HepG2 (cell line): ENCODE results near the gene FARSB. TPM values are rescaled to one million over a fixed set of nuclear protein-coding genes. Genes with fewer than 3 reads are reported as not detected.

ENCODE experiments used
- ARID2 ChIP-seq: sonication (generic); formaldehyde crosslinking; IDR thresholded peaks from 2 replicates; pipeline ENCODE4 v1.8.1; 2022; ENCODE audit warnings: mild to moderate bottlenecking, missing genetic modification reagents, borderline replicate concordance
- BHLHE40 ChIP-seq: IDR thresholded peaks from 2 replicates; pipeline ENCODE4 v1.6.1; 2011; ENCODE audit warnings: low read length, improper control_type of control experiment
- HDAC2 ChIP-seq: sonication (generic); formaldehyde crosslinking; IDR thresholded peaks from 2 replicates; pipeline ENCODE4 v1.4.0; 2020; ENCODE audit warnings: missing genetic modification reagents
- HNF4G ChIP-seq, 2 experiments: sonication (generic) in 1 of 2; formaldehyde crosslinking in 1 of 2; IDR thresholded peaks; 2 replicates each; pipeline versions ENCODE4 v1.4.0 to v1.6.1; 2011 to 2020; ENCODE audit warnings: borderline replicate concordance in 2 of 2, low read depth in 2 of 2, mild to moderate bottlenecking in 2 of 2, low read length in 1 of 2, missing genetic modification reagents in 1 of 2, moderate library complexity in 1 of 2
- KLF12 ChIP-seq: sonication (generic); formaldehyde crosslinking; IDR thresholded peaks from 2 replicates; pipeline ENCODE4 v1.4.0; 2020; ENCODE audit warnings: missing genetic modification reagents, borderline replicate concordance
- KLF16 ChIP-seq, 2 experiments: sonication (generic) in 1 of 2; formaldehyde crosslinking in 1 of 2; IDR thresholded peaks; 2 replicates each; pipeline versions ENCODE4 v1.6.1 to v1.8.0; 2016 to 2023; ENCODE audit warnings: missing genetic modification reagents in 2 of 2, missing compliant biosample characterization in 1 of 2
- LBX2 ChIP-seq: sonication (generic); formaldehyde crosslinking; IDR thresholded peaks from 2 replicates; pipeline ENCODE4 v1.5.0; 2020; ENCODE audit warnings: missing genetic modification reagents, mild to moderate bottlenecking, borderline replicate concordance
- LCORL ChIP-seq, 2 experiments: fragments of 450-650 bp in 1 of 2; sonication (generic) in 1 of 2; formaldehyde crosslinking in 1 of 2; IDR thresholded peaks; 2 replicates each; pipeline versions ENCODE4 v1.5.0 to v1.6.1; 2017 to 2020; ENCODE audit warnings: antibody characterized with exemption in 1 of 2, missing genetic modification reagents in 1 of 2
- MXD4 ChIP-seq: IDR thresholded peaks from 2 replicates; pipeline ENCODE4 v1.6.1; 2016; ENCODE audit warnings: mild to moderate bottlenecking, missing biosample characterization, missing genetic modification reagents
- PATZ1 ChIP-seq: sonication (generic); formaldehyde crosslinking; IDR thresholded peaks from 2 replicates; pipeline ENCODE4 v1.4.0; 2020; ENCODE audit warnings: missing genetic modification reagents
- ZFP37 ChIP-seq: sonication (generic); formaldehyde crosslinking; IDR thresholded peaks from 2 replicates; pipeline ENCODE4 v1.4.0; 2020; ENCODE audit warnings: missing genetic modification reagents, borderline replicate concordance
- ZFP91 ChIP-seq: sonication (generic); formaldehyde crosslinking; IDR thresholded peaks from 2 replicates; pipeline ENCODE4 v1.9.0; 2022; ENCODE audit warnings: missing genetic modification reagents, mild to moderate bottlenecking, borderline replicate concordance
- ZFY ChIP-seq: sonication (generic); formaldehyde crosslinking; IDR thresholded peaks from 2 replicates; pipeline ENCODE4 v1.4.0; 2020; ENCODE audit warnings: missing genetic modification reagents
- ZKSCAN5 ChIP-seq: sonication (generic); formaldehyde crosslinking; IDR thresholded peaks from 2 replicates; pipeline ENCODE4 v1.5.1; 2020; ENCODE audit warnings: mild to moderate bottlenecking, missing genetic modification reagents
- ZNF253 ChIP-seq: sonication (generic); formaldehyde crosslinking; IDR thresholded peaks from 2 replicates; pipeline ENCODE4 v1.8.0; 2022; ENCODE audit warnings: mild to moderate bottlenecking, missing genetic modification reagents, borderline replicate concordance
- ZNF687 ChIP-seq: sonication (generic); formaldehyde crosslinking; IDR thresholded peaks from 2 replicates; pipeline ENCODE4 v1.5.1; 2020; ENCODE audit warnings: mild to moderate bottlenecking, missing genetic modification reagents, moderate library complexity
- ZSCAN25 ChIP-seq: sonication (generic); formaldehyde crosslinking; IDR thresholded peaks from 2 replicates; pipeline ENCODE4 v1.8.0; 2022; ENCODE audit warnings: mild to moderate bottlenecking, missing genetic modification reagents
- polyA plus RNA-seq, 8 experiments: library from polyadenylated mRNA; depleted of rRNA in 3 of 8; stranded (reverse) in 7 of 8; unstranded in 1 of 8; fragments of >200 nt; fragmentation: Illumina TruSeq in 4 of 8; extraction: Trizol in 4 of 8; gene quantifications; 2 replicates each; pipeline versions ENCODE4 v1.2.1 to v1.2.3, GENCODE V29; 2011 to 2016; ENCODE audit warnings: low read depth in 4 of 8, missing spikeins in 1 of 8, mixed read lengths in 1 of 8; ENCODE audit not compliant: insufficient read depth in 1 of 8
- total RNA-seq, 5 experiments: library from RNA; depleted of rRNA; stranded (reverse); fragments of >200 nt; fragmentation: Illumina TruSeq; extraction: Trizol; gene quantifications; 2 replicates each; pipeline ENCODE4 v1.2.3, GENCODE V29; 2016; ENCODE audit warnings: low read depth in 1 of 5

FARSB gene
- total and polyA plus RNA-seq, 2 of the 13 experiments (the other 11 are each of a cell fraction or from before 2014, with no cell fraction given), result 23.3 to 45.9 TPM

- TF ChIP-seq ZNF687 (CRISPR knock-in tag), result no peak
- no peak for TF ChIP-seq ZFP37 (CRISPR knock-in tag)
- peak; percentile 35 for TF ChIP-seq ZSCAN25 (CRISPR knock-in tag)
- TF ChIP-seq PATZ1 (CRISPR knock-in tag), result peak; percentile 53; the same call in 1 of the 2 replicates
- no peak for TF ChIP-seq KLF12 (CRISPR knock-in tag)
- TF ChIP-seq ZFP91 (CRISPR knock-in tag), result no peak
- no peak for TF ChIP-seq LBX2 (CRISPR knock-in tag)
- no peak for TF ChIP-seq HDAC2
- no peak for TF ChIP-seq MXD4 (CRISPR knock-in tag)
- no peak for TF ChIP-seq ARID2
- peak; percentile 14; the same call in 1 of the 2 replicates for TF ChIP-seq HNF4G (IDR thresholded peaks at IDR 0.05; ENCODE audit: borderline replicate concordance, low read depth, low read length)
- no peak for TF ChIP-seq HNF4G (CRISPR knock-in tag; IDR thresholded peaks at IDR 0.05; ENCODE audit: borderline replicate concordance, low read depth)
- TF ChIP-seq ZKSCAN5 (CRISPR knock-in tag), result no peak
- TF ChIP-seq BHLHE40, result no peak
- 0 out of 2 replicates have a peak, but pooled peaks have one; percentile 36 for TF ChIP-seq LCORL (IDR thresholded peaks at IDR 0.05)
- no peak for TF ChIP-seq LCORL (CRISPR knock-in tag; IDR thresholded peaks at IDR 0.05)
- peak; percentile 65; the same call in 1 of the 2 replicates for TF ChIP-seq ZFY
- TF ChIP-seq ZNF253, result no peak
- TF ChIP-seq KLF16 (CRISPR knock-in tag; IDR thresholded peaks at IDR 0.05), result no peak
These were observed 14.5 kb upstream of the FARSB start (continued) for GRCh38 chr2:222670191-222671038.
